Sigmoid colon (tissue), 7 donors: Measurements from ENCODE around the gene SPEN. TPM values are rescaled to one million over a fixed set of nuclear protein-coding genes. Genes with fewer than 3 reads are reported as not detected.
A peak's percentile ranks its signal among the peaks of the same experiment; 100 is the strongest.

Source experiments
- DNase-seq: peaks from one replicate; pipeline ENCODE4 v3.0.0-alpha.2; 2019
- H3K27ac ChIP-seq, 4 donors: fragments of 200-600 bp; sonication (generic); one replicate each; pipeline ENCODE4 v1.5.1; 2016 to 2019; ENCODE audit warnings: mild to moderate bottlenecking in 1 of 4
- H3K27me3 ChIP-seq, 3 donors: fragments of 200-600 bp; sonication (generic); one replicate each; pipeline ENCODE4 v1.5.1; 2019; ENCODE audit warnings: mild to moderate bottlenecking in 1 of 3
- H3K36me3 ChIP-seq, 4 donors: fragments of 200-600 bp; sonication (generic); one replicate each; pipeline ENCODE4 v1.5.1; 2016 to 2019
- H3K4me1 ChIP-seq, 4 donors: fragments of 200-600 bp; sonication (generic); one replicate each; pipeline ENCODE4 v1.5.1; 2017 to 2019
- H3K4me3 ChIP-seq, 4 donors: fragments of 200-600 bp; sonication (generic); one replicate each; pipeline ENCODE4 v1.5.1; 2017 to 2019; ENCODE audit warnings: mild to moderate bottlenecking in 2 of 4, moderate library complexity in 1 of 4
- H3K9me3 ChIP-seq, 4 donors: fragments of 200-600 bp in 3 of 4; sonication (generic) in 3 of 4; one replicate each; pipeline versions ENCODE4 v1.5.1 to v1.6.1; 2013 to 2019
- EP300 ChIP-seq, 4 donors: sonication (generic); formaldehyde crosslinking; IDR thresholded peaks; one replicate each; pipeline ENCODE4 v1.6.1; 2017; ENCODE audit warnings: antibody characterized with exemption in 4 of 4
- POLR2A ChIP-seq, 2 donors: fragments of 450-650 bp; IDR thresholded peaks; one replicate each; pipeline ENCODE4 v1.6.1; 2016; ENCODE audit warnings: antibody characterized with exemption in 2 of 2, mild to moderate bottlenecking in 2 of 2, moderate library complexity in 2 of 2
- POLR2AphosphoS5 ChIP-seq, 4 donors: sonication (generic); formaldehyde crosslinking; IDR thresholded peaks; one replicate each; pipeline ENCODE4 v1.6.1; 2017; ENCODE audit warnings: antibody characterized with exemption in 4 of 4
- WGBS, 2 donors: extraction: QIAGEN DNeasy Blood & Tissue Kit; methylation state at CpG; one replicate each; pipeline ENCODE4 v1.1.7; 2013; 5-methylcytosine and 5-hydroxymethylcytosine counted together
- intact Hi-C: fragments of 100-400 bp; cut with DNase I; formaldehyde crosslinking; loops from one replicate; pipeline ENCODE4 v1.15.1; 2023
- polyA plus RNA-seq, 3 donors: library from polyadenylated mRNA; stranded (reverse); fragments of 200-250 nt; gene quantifications; one replicate each; pipeline ENCODE4 v1.2.3, GENCODE V29; 2013
- total RNA-seq, 4 donors: library from RNA; depleted of rRNA; stranded (reverse); fragments of >200 nt; gene quantifications; one replicate each; pipeline ENCODE4 v1.1.0, GENCODE V29; 2016
- TF ChIP-seq, protein P1 (sequence below), 4 experiments: fragments of 450-650 bp in 3 of 4; fragments of 200-600 bp in 1 of 4; IDR thresholded peaks; one replicate each; pipeline ENCODE4 v1.5.1; 2016 to 2019; ENCODE audit warnings: antibody characterized with exemption in 4 of 4, mild to moderate bottlenecking in 3 of 4, moderate library complexity in 2 of 4
- donor health status: healthy with polysubstance abuse.
- donor health status: Bipolar disorder and iron deficiency.
- donor health status: healthy.

The SPEN gene
- total and polyA plus RNA-seq, 7 donors, result 7.4 to 38.5 (median 20.7) TPM

- TF ChIP-seq, protein P1, sequence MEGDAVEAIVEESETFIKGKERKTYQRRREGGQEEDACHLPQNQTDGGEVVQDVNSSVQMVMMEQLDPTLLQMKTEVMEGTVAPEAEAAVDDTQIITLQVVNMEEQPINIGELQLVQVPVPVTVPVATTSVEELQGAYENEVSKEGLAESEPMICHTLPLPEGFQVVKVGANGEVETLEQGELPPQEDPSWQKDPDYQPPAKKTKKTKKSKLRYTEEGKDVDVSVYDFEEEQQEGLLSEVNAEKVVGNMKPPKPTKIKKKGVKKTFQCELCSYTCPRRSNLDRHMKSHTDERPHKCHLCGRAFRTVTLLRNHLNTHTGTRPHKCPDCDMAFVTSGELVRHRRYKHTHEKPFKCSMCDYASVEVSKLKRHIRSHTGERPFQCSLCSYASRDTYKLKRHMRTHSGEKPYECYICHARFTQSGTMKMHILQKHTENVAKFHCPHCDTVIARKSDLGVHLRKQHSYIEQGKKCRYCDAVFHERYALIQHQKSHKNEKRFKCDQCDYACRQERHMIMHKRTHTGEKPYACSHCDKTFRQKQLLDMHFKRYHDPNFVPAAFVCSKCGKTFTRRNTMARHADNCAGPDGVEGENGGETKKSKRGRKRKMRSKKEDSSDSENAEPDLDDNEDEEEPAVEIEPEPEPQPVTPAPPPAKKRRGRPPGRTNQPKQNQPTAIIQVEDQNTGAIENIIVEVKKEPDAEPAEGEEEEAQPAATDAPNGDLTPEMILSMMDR (IDR thresholded peaks at IDR 0.05), result no peak
- TF ChIP-seq POLR2AphosphoS5 (IDR thresholded peaks at IDR 0.05) (no peak), EP300 (IDR thresholded peaks at IDR 0.05) (no peak), POLR2A (IDR thresholded peaks at IDR 0.05) (no peak)
- no peaks in the 10 kb centered on the region for H3K27me3 ChIP-seq
- no peak for DNase-seq
- no peak overlapping the region for H3K4me3 ChIP-seq
- intact Hi-C loops, result no loop called here
- peaks cover 0 to 56% (median 52%) of the 10 kb centered on the region in 4 donors for H3K4me1 ChIP-seq
- no peaks in the 10 kb centered on the region for H3K36me3 ChIP-seq
- no peaks in the 10 kb centered on the region for H3K9me3 ChIP-seq
- peak overlapping the region in 1 of 4 donors; percentile 50 for H3K27ac ChIP-seq
These were observed 111.9 kb downstream of the SPEN start for GRCh38 chr1:15959424-15959823.

GRCh38 chr1:15959827-15960446 lies 112.4 kb downstream of the SPEN start:
- DNase-seq, result no peak
- 79 to 90% methylated on average over 8 of the region's 8 CpGs for WGBS, 2 donors
- peaks cover 0 to 61% (median 57%) of the 10 kb centered on the region in 4 donors for H3K4me1 ChIP-seq
- intact Hi-C loops, result no loop called here
- H3K27ac ChIP-seq, result no peak overlapping the region
- no peaks in the 10 kb centered on the region for H3K27me3 ChIP-seq
- H3K9me3 ChIP-seq, result no peaks in the 10 kb centered on the region
- H3K36me3 ChIP-seq, result no peaks in the 10 kb centered on the region
- TF ChIP-seq, protein P1 (IDR thresholded peaks at IDR 0.05), result no peak
- TF ChIP-seq POLR2AphosphoS5 (IDR thresholded peaks at IDR 0.05) (no peak), POLR2A (IDR thresholded peaks at IDR 0.05) (no peak), EP300 (IDR thresholded peaks at IDR 0.05) (no peak)
- H3K4me3 ChIP-seq, result no peak overlapping the region

DNA sequence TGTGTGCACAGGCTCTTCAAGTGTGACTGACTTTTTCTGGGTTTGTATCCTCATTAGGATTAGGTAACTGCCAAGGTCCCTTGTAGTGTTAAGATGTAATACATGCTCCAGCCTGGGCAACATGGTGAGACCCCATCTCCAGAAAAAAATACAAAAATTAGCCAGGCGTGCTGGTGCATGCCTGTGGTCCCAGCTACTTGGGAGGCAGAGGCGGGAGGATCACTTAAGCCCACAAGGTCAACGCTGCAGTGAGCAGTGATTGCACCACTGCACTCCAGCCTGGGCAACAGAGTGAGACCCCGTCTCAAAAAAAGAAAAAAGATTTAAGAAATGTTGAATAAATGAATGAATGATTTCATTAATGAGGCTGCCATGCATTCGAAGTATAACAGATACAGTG lies 113.3 kb downstream of the SPEN start:
- no peaks in the 10 kb centered on the region for H3K27me3 ChIP-seq
- no peaks in the 10 kb centered on the region for H3K9me3 ChIP-seq
- no peak for DNase-seq
- intact Hi-C loops, result no loop called here
- 95 to 96% methylated on average over 5 of the region's 5 CpGs for WGBS, 2 donors
- H3K4me3 ChIP-seq, result no peak overlapping the region
- TF ChIP-seq POLR2A (IDR thresholded peaks at IDR 0.05) (no peak), EP300 (IDR thresholded peaks at IDR 0.05) (no peak), POLR2AphosphoS5 (IDR thresholded peaks at IDR 0.05) (no peak)
- TF ChIP-seq, protein P1 (IDR thresholded peaks at IDR 0.05), result no peak
- peaks cover 0 to 65% (median 61%) of the 10 kb centered on the region in 4 donors for H3K4me1 ChIP-seq
- H3K36me3 ChIP-seq, result no peaks in the 10 kb centered on the region
- no peak overlapping the region for H3K27ac ChIP-seq

DNA sequence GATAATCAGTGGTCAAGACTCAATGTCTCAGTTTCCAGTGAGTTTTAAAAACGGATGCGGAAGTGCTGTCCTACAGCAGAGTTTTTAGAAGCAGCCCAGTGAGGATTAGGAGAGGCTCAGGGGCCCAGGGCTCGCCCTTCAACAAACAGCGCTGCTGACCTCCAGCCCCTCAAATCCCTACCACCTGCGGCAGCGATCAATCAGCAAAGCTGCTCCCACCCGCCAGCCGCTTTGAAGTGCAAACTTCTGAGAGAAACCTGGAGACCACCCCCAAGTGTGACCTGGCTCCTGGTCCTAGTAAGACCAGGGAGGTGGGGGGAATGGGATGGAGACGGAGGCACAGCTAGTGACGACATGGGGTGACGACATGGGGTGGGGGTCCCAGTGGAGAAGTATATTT lies 114.0 kb downstream of the SPEN start:
- intact Hi-C loops, result no loop called here
- Histone ChIP-seq H3K27ac (no peak overlapping the region), H3K9me3 (no peaks in the 10 kb centered on the region), H3K27me3 (no peaks in the 10 kb centered on the region), H3K36me3 (no peaks in the 10 kb centered on the region), H3K4me3 (no peak overlapping the region), H3K4me1 (peaks cover 0 to 65% (median 61%) of the 10 kb centered on the region in 4 donors)
- no peak for DNase-seq
- TF ChIP-seq EP300 (IDR thresholded peaks at IDR 0.05), result no peak
- TF ChIP-seq, protein P1 (IDR thresholded peaks at IDR 0.05), result no peak
- TF ChIP-seq POLR2AphosphoS5 (IDR thresholded peaks at IDR 0.05), result no peak
- no peak for TF ChIP-seq POLR2A (IDR thresholded peaks at IDR 0.05)
- 94% methylated on average over 11 of the region's 11 CpGs for WGBS, 2 donors

- no peaks in the 10 kb centered on the region for H3K36me3 ChIP-seq
- no peak overlapping the region for H3K4me3 ChIP-seq
- no peak for DNase-seq
- H3K4me1 ChIP-seq, result peaks cover 0 to 67% (median 61%) of the 10 kb centered on the region in 4 donors
- peak overlapping the region in 1 of 4 donors; percentile 57 for H3K27ac ChIP-seq
- no peaks in the 10 kb centered on the region for H3K9me3 ChIP-seq
- H3K27me3 ChIP-seq, result no peaks in the 10 kb centered on the region
- intact Hi-C loops, result no loop called here
- WGBS, 2 donors, result 85 to 94% methylated on average over 6 of the region's 6 CpGs
- no peak for TF ChIP-seq POLR2AphosphoS5 (IDR thresholded peaks at IDR 0.05)
These were observed 114.7 kb downstream of the SPEN start for GRCh38 chr1:15962176-15962575.
